ENCODE results near the gene UBA1. TPM values are rescaled to one million over a fixed set of nuclear protein-coding genes. Genes with fewer than 3 reads are reported as not detected.

The UBA1 gene
- total and polyA plus RNA-seq, 10 of the 15 experiments (the other 5 are each of a cell fraction or from before 2014, with no cell fraction given), result 60.4 to 314 (median 216) TPM

- no peak for TF ChIP-seq ZBTB11 (CRISPR knock-in tag; IDR thresholded peaks at IDR 0.05)
- no peak for TF ChIP-seq CEBPB (IDR thresholded peaks at IDR 0.05; ENCODE audit: borderline replicate concordance in 1 of 2, low read depth in 2 of 2, low read length in 2 of 2)
- TF ChIP-seq ZSCAN29 (IDR thresholded peaks at IDR 0.05), result no peak
- no peak for TF ChIP-seq ZBTB4 (CRISPR knock-in tag; IDR thresholded peaks at IDR 0.05)
- TF ChIP-seq SIX5 (IDR thresholded peaks at IDR 0.05; ENCODE audit: low read depth, low read length, severe bottlenecking), result no peak
- no peak for TF ChIP-seq JUNB (IDR thresholded peaks at IDR 0.05)
- TF ChIP-seq NFYA (IDR thresholded peaks at IDR 0.05; ENCODE audit: borderline replicate concordance, low read depth, low read length), result no peak
- no peak for TF ChIP-seq ATF2 (IDR thresholded peaks at IDR 0.05; ENCODE audit: low read length)
- TF ChIP-seq MTA3 (IDR thresholded peaks at IDR 0.05; ENCODE audit: borderline replicate concordance, low read length), result no peak
- peak; percentile 33 for TF ChIP-seq RUNX3 (IDR thresholded peaks at IDR 0.05; ENCODE audit: low read length)
- TF ChIP-seq USF1 (IDR thresholded peaks at IDR 0.05; ENCODE audit: borderline replicate concordance, extremely low read length, insufficient read depth, low read depth, low read length), result no peak
- TF ChIP-seq CHD2 (IDR thresholded peaks at IDR 0.05; ENCODE audit: borderline replicate concordance, low read depth, low read length), result no peak
- TF ChIP-seq E2F8 (IDR thresholded peaks at IDR 0.05; ENCODE audit: low read depth, partially characterized antibody), result no peak
- TF ChIP-seq MLLT1 (IDR thresholded peaks at IDR 0.05), result peak; percentile 72; the same call in 1 of the 2 replicates
- no peak for TF ChIP-seq NFIC (IDR thresholded peaks at IDR 0.05; ENCODE audit: low read depth, low read length)
- TF ChIP-seq CBFB (IDR thresholded peaks at IDR 0.05; ENCODE audit: low read depth), result 0 out of 2 replicates have a peak, but pooled peaks have one; percentile 19
These were observed 39.2 kb downstream of the UBA1 start, which contains the start of gene USP11 (continued) for GRCh38 chrX:47232803-47233332.

Measured in GM12878 (cell line).